HepG2 (cell line): ENCODE results near the gene TNFRSF11A.

Source experiments
- ATF3 ChIP-seq: sonication (generic); formaldehyde crosslinking; IDR thresholded peaks from 2 replicates; pipeline ENCODE4 v1.4.0; 2020; ENCODE audit warnings: missing genetic modification reagents
- ATRX ChIP-seq: sonication (generic); formaldehyde crosslinking; IDR thresholded peaks from 2 replicates; pipeline ENCODE4 v1.4.0; 2020; ENCODE audit warnings: missing genetic modification reagents, borderline replicate concordance
- CHD2 ChIP-seq: IDR thresholded peaks from 2 replicates; pipeline ENCODE4 v1.6.1; 2011; ENCODE audit warnings: low read depth, low read length, improper control_type of control experiment
- CTCF ChIP-seq: sonication (generic); formaldehyde crosslinking; IDR thresholded peaks from 2 replicates; pipeline ENCODE4 v1.5.0; 2020; ENCODE audit warnings: mild to moderate bottlenecking, missing genetic modification reagents, moderate library complexity
- FOXJ3 ChIP-seq: sonication (generic); formaldehyde crosslinking; IDR thresholded peaks from 2 replicates; pipeline ENCODE4 v1.4.0; 2020; ENCODE audit warnings: missing genetic modification reagents, mild to moderate bottlenecking, borderline replicate concordance
- HIVEP1 ChIP-seq: sonication (generic); formaldehyde crosslinking; IDR thresholded peaks from 2 replicates; pipeline ENCODE4 v1.4.0; 2020; ENCODE audit warnings: mild to moderate bottlenecking, missing genetic modification reagents
- HNF4A ChIP-seq: sonication (generic); formaldehyde crosslinking; IDR thresholded peaks from 2 replicates; pipeline ENCODE4 v1.4.0; 2020; ENCODE audit warnings: missing genetic modification reagents
- MAFK ChIP-seq, 2 experiments: IDR thresholded peaks in 1 of 2; conservative IDR thresholded peaks in 1 of 2; 2 replicates each; pipeline ENCODE4 v1.6.1; 2011; ENCODE audit warnings: improper control_type of control experiment in 2 of 2, low read length in 2 of 2
- NCOR1 ChIP-seq: fragments of 200-600 bp; sonication (generic); IDR thresholded peaks from 2 replicates; pipeline ENCODE4 v1.7.0; 2017; ENCODE audit warnings: antibody characterized with exemption, low read length, borderline replicate concordance
- YEATS2 ChIP-seq: sonication (generic); formaldehyde crosslinking; IDR thresholded peaks from 2 replicates; pipeline ENCODE4 v1.4.0; 2020; ENCODE audit warnings: missing genetic modification reagents, borderline replicate concordance
- ZNF552 ChIP-seq: sonication (generic); formaldehyde crosslinking; IDR thresholded peaks from 2 replicates; pipeline ENCODE4 v1.9.0; 2022; ENCODE audit warnings: missing genetic modification reagents, mild to moderate bottlenecking, borderline replicate concordance
- ZNF589 ChIP-seq: sonication (generic); formaldehyde crosslinking; conservative IDR thresholded peaks from 2 replicates; pipeline ENCODE4 v1.8.0; 2022; ENCODE audit warnings: mild to moderate bottlenecking, moderate library complexity, missing genetic modification reagents
- ZNF816 ChIP-seq: sonication (generic); formaldehyde crosslinking; IDR thresholded peaks from 2 replicates; pipeline ENCODE4 v1.8.0; 2022; ENCODE audit warnings: missing genetic modification reagents, mild to moderate bottlenecking, borderline replicate concordance

- TF ChIP-seq ATRX (CRISPR knock-in tag), result no peak
- TF ChIP-seq YEATS2 (CRISPR knock-in tag), result no peak
- no peak for TF ChIP-seq ATF3 (CRISPR knock-in tag)
- TF ChIP-seq ZNF589 (CRISPR knock-in tag), result no peak
- no peak for TF ChIP-seq FOXJ3 (CRISPR knock-in tag)
- no peak for TF ChIP-seq HNF4A (CRISPR knock-in tag)
- TF ChIP-seq MAFK (conservative IDR thresholded peaks at IDR 0.05 in 1 of 2, IDR thresholded peaks at IDR 0.05 in 1 of 2; ENCODE audit: low read length in 2 of 2), result no peak
- TF ChIP-seq NCOR1, result no peak
- TF ChIP-seq CTCF, result no peak
- no peak for TF ChIP-seq ZNF552 (CRISPR knock-in tag)
- no peak for TF ChIP-seq CHD2
- no peak for TF ChIP-seq ZNF816 (CRISPR knock-in tag)
- no peak for TF ChIP-seq HIVEP1
Observed at GRCh38 chr18:62366992-62367391, 41.9 kb downstream of the TNFRSF11A start.
